HG03159 (cell line): ENCODE results near the gene KLF16.

ENCODE experiments used
- ATAC-seq: cut with Tn5 transposase; IDR thresholded peaks from one replicate; pipeline ENCODE4 v1.9.1; 2021; ENCODE audit warnings: mild to moderate bottlenecking, moderate library complexity; ENCODE audit not compliant: unreplicated experiment

Gene KLF16

GRCh38 chr19:1856345-1856697 lies 7.1 kb downstream of the KLF16 start:
- no peak for ATAC-seq

GRCh38 chr19:1855828-1856255 lies 7.5 kb downstream of the KLF16 start:
- peak; percentile 5 for ATAC-seq

- peak; percentile 50 for ATAC-seq
Observed at GRCh38 chr19:1855040-1855827, 8.1 kb downstream of the KLF16 start.

GRCh38 chr19:1854542-1855039 lies 8.8 kb downstream of the KLF16 start:
- ATAC-seq = no peak

GRCh38 chr19:1854039-1854541 lies 9.3 kb downstream of the KLF16 start:
- no peak for ATAC-seq

GRCh38 chr19:1853295-1854038 lies 9.9 kb downstream of the KLF16 start:
- no peak for ATAC-seq

- ATAC-seq = no peak
Observed at GRCh38 chr19:1852581-1853128, 10.7 kb downstream of the KLF16 start.

GRCh38 chr19:1851654-1852580 lies 11.5 kb downstream of the KLF16 start:
- ATAC-seq = no peak

GRCh38 chr19:1850809-1851653 lies 12.3 kb downstream of the KLF16 start:
- ATAC-seq = no peak

GRCh38 chr19:1849886-1850398 lies 13.4 kb downstream of the KLF16 start:
- ATAC-seq = no peak

GRCh38 chr19:1849132-1849474 lies 14.3 kb downstream of the KLF16 start:
- ATAC-seq = no peak

GRCh38 chr19:1848399-1849131 lies 14.8 kb downstream of the KLF16 start, which contains the start of gene REXO1:
TSS of gene REXO1 (minus strand) at chr19:1848483. CDS start at chr19:1848358, 125 bp downstream.
- peak; percentile 62 for ATAC-seq

GRCh38 chr19:1847684-1848398 lies 15.5 kb downstream of the KLF16 start:
- ATAC-seq = peak; percentile 14

GRCh38 chr19:1847348-1847683 lies 16.1 kb downstream of the KLF16 start:
- no peak for ATAC-seq

GRCh38 chr19:1846517-1847204 lies 16.7 kb downstream of the KLF16 start:
- no peak for ATAC-seq

GRCh38 chr19:1845642-1846041 lies 17.7 kb downstream of the KLF16 start:
- ATAC-seq = no peak

GRCh38 chr19:1845125-1845515 lies 18.3 kb downstream of the KLF16 start:
- no peak for ATAC-seq
